ENCODE measurements around the gene PUDP.

PUDP gene

GRCh38 chrX:7169627-7170026, 21.7 kb upstream of the PUDP start:
- Histone ChIP-seq H2AFZ (no peak overlapping the region), H3K79me2 (no peaks in the 10 kb centered on the region), H3K27me3 (ENCODE audit: control insufficient read depth, insufficient read depth, low read length) (no peaks in the 10 kb centered on the region), H3K4me1 (no peaks in the 10 kb centered on the region), H3K9ac (no peak overlapping the region), H3K9me3 (ENCODE audit: control insufficient read depth, low read length) (no peaks in the 10 kb centered on the region), H3K36me3 (ENCODE audit: control insufficient read depth, insufficient read depth, low read length) (no peaks in the 10 kb centered on the region), H3K4me3 (ENCODE audit: low read depth, low read length) (no peak overlapping the region), H3K4me2 (ENCODE audit: low read length) (no peak overlapping the region), H3K27ac (no peak overlapping the region)
- TF ChIP-seq CTCF (IDR thresholded peaks at IDR 0.05): no peak

GRCh38 chrX:7168371-7168770, 20.4 kb upstream of the PUDP start:
- no peak overlapping the region for H3K4me3 ChIP-seq (ENCODE audit: low read depth, low read length)
- H3K9ac ChIP-seq: no peak overlapping the region
- no peak overlapping the region for H3K4me2 ChIP-seq (ENCODE audit: low read length)
- H2AFZ ChIP-seq: no peak overlapping the region
- no peaks in the 10 kb centered on the region for H3K4me1 ChIP-seq
- no peak overlapping the region for H3K27ac ChIP-seq
- H3K36me3 ChIP-seq (ENCODE audit: control insufficient read depth, insufficient read depth, low read length): no peaks in the 10 kb centered on the region
- no peaks in the 10 kb centered on the region for H3K27me3 ChIP-seq (ENCODE audit: control insufficient read depth, insufficient read depth, low read length)
- TF ChIP-seq CTCF (IDR thresholded peaks at IDR 0.05): no peak
- H3K9me3 ChIP-seq (ENCODE audit: control insufficient read depth, low read length): no peaks in the 10 kb centered on the region
- H3K79me2 ChIP-seq: no peaks in the 10 kb centered on the region

- no peak overlapping the region for H3K27ac ChIP-seq
- no peak for TF ChIP-seq CTCF (IDR thresholded peaks at IDR 0.05)
- H3K9me3 ChIP-seq (ENCODE audit: control insufficient read depth, low read length): no peaks in the 10 kb centered on the region
- no peaks in the 10 kb centered on the region for H3K79me2 ChIP-seq
- no peak overlapping the region for H3K4me3 ChIP-seq (ENCODE audit: low read depth, low read length)
- H3K4me1 ChIP-seq: no peaks in the 10 kb centered on the region
- no peak overlapping the region for H3K4me2 ChIP-seq (ENCODE audit: low read length)
- H3K9ac ChIP-seq: no peak overlapping the region
- no peaks in the 10 kb centered on the region for H3K27me3 ChIP-seq (ENCODE audit: control insufficient read depth, insufficient read depth, low read length)
- H3K36me3 ChIP-seq (ENCODE audit: control insufficient read depth, insufficient read depth, low read length): no peaks in the 10 kb centered on the region
- no peak overlapping the region for H2AFZ ChIP-seq
Observed at GRCh38 chrX:7164174-7164573, 16.2 kb upstream of the PUDP start.

GRCh38 chrX:7163146-7163677, 15.3 kb upstream of the PUDP start:
- Histone ChIP-seq H3K9me3 (ENCODE audit: control insufficient read depth, low read length) (no peaks in the 10 kb centered on the region), H3K4me3 (ENCODE audit: low read depth, low read length) (no peak overlapping the region), H2AFZ (no peak overlapping the region), H3K36me3 (ENCODE audit: control insufficient read depth, insufficient read depth, low read length) (no peaks in the 10 kb centered on the region), H3K4me2 (ENCODE audit: low read length) (no peak overlapping the region), H3K27ac (no peak overlapping the region), H3K9ac (no peak overlapping the region), H3K4me1 (no peaks in the 10 kb centered on the region), H3K27me3 (ENCODE audit: control insufficient read depth, insufficient read depth, low read length) (no peaks in the 10 kb centered on the region), H3K79me2 (no peaks in the 10 kb centered on the region)
- TF ChIP-seq CTCF (IDR thresholded peaks at IDR 0.05): no peak

- H3K9ac ChIP-seq: no peak overlapping the region
- no peak overlapping the region for H3K27ac ChIP-seq
- no peak overlapping the region for H3K4me2 ChIP-seq (ENCODE audit: low read length)
- no peaks in the 10 kb centered on the region for H3K4me1 ChIP-seq
- no peak overlapping the region for H2AFZ ChIP-seq
- H3K9me3 ChIP-seq (ENCODE audit: control insufficient read depth, low read length): no peaks in the 10 kb centered on the region
- no peaks in the 10 kb centered on the region for H3K27me3 ChIP-seq (ENCODE audit: control insufficient read depth, insufficient read depth, low read length)
- no peak overlapping the region for H3K4me3 ChIP-seq (ENCODE audit: low read depth, low read length)
- H3K36me3 ChIP-seq (ENCODE audit: control insufficient read depth, insufficient read depth, low read length): no peaks in the 10 kb centered on the region
- no peak for TF ChIP-seq CTCF (IDR thresholded peaks at IDR 0.05)
- H3K79me2 ChIP-seq: no peaks in the 10 kb centered on the region
Observed at GRCh38 chrX:7159149-7159861, 11.4 kb upstream of the PUDP start.
